ENCODE results near the gene RAB40B.

Gene RAB40B

DNA sequence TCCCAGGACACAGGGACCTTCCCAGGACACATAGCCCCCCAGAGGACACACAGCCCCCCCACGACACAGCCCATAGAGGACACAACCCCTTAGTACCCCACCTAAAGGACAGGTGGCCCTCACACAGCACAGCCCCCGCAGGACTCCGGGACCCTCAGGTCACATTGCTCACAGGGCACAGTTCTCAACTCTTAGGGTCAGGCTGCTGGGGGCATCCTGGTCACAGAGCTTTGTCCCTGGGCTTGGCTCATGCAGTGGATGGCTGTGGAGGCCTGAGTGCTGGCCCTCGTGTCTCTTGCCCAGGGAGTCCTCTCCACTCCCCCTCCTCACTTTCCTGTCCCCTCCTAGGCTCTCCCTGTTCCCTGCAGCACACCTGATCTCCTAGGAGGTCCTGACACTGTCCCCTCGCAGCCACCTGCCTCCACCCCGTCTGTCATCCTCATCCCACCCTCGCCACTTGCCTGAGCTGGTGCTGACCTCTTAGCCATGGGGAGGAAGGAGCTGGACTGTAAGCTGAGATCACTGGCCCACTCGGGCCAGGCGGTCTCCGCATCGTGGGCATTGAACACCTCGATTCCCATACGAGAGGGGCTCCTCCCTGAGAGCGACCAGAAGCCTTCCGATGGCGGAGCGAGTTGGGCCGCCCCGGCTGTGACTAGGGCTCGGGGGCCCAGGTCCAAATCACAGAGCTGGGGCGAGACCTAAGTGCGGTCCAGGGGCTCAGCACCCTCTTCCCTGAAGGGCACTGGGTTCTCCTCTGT, 48.8 kb downstream of the RAB40B start:
- no peak for DNase-seq (ENCODE audit: low read depth)

DNA sequence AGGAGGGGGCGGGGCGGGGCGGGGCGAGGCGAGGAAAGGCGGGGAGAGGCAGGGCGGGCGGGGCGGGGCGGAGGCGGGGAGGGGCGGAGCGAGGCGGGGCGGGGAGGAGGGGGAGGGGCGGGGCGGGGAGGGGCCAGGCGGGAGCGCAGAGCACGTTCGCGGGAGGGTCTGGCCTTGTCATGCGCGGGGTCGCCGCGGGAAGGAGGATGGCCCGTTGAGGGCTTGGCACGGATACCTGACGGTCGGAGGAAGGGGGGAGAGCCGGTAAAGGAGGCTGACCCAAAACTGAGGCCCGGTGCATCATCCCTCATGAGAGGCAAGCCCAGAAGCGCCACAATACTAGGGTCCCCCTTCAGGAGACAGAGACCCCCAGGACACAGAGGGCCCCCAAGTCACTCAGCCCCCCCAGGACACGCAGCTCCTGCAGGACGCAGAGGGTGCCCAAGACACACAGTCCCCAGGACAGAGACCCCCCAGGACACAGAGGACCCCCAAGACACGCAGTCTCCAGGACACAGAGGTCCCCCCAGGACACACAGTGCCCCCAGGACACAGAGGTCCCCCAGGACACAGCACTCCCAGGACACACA, 49.7 kb downstream of the RAB40B start:
- DNase-seq (ENCODE audit: low read depth), result no peak

DNA sequence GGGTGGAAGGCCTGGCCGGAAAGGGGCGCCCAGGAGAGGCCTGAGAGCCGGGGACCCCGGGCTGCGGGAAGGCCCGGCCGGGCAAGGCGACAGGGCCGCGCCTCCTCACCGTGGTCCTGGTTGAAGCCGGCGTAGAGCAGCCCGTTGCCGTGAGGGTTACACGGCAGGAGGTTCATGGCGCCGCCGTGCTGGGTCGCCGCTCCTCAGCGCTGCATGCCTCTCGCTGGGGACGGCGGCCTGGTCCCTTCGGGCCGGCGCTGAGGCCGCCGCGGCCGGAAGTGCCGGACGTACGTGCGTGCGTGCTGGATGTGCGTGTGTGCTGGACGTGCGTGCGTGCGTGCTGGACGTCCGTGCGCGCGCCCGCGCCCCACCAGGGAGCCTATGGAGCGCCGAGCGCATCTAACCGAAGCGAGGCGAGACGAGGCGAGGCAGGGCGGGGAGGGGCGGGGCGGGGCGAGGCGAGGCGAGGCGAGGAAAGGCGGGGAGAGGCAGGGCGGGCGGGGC, 50.3 kb downstream of the RAB40B start, which contains the start of gene WDR45B:
Gene WDR45B, minus strand, starts transcription at position 280 of the 504 bp plus-strand sequence. Its CDS starts 104 bp downstream, at position 176.
- DNase-seq (ENCODE audit: low read depth), result peak; percentile 68

DNA sequence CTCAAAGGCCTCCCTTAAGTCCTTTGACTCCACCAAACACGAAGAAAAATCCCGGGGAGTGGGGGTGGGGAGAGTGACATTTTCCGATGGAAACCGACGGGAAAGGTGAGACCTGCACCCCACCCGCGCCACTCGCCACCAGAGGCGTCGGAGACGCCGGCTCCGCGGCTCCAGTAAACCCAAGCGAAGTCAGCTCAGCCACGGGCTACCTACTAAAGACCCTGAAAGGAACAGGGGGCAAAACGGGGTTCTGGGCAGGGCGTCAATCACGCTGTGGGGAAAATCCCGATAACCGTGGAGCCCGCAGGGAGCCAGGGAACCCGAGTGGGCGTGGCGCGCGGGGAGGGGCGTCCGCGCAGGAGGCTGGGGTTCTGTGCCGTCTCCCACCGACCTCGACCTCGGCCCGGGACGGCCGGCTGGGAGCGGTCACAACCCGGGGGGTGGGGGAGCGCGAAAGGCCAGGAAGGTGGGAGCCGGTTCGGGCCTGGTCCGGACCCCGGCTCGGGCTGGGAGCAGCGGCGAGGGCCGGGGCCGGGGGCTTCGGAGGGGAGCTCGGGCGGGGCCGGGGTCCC, 50.8 kb downstream of the RAB40B start:
- DNase-seq (ENCODE audit: low read depth), result peak; percentile 23

DNA sequence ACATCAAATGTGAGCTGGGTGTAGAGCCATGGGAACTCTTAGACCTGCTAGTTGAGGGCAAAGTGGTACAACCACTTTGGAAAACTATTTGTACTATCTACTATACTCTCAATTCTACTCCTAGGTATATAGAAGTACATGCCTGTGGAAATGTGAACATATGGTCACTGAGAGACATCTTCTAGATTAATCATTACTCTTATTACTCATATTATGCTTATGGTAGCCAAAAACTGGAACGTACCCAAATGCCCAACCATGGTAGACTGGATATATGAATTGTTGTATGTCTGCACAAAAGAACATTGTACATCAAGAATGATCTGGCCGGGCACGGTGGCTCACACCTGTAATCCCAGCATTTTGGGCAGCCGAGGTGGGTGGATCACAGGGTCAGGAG, 53.0 kb downstream of the RAB40B start:
- DNase-seq (ENCODE audit: low read depth), result no peak

DNA sequence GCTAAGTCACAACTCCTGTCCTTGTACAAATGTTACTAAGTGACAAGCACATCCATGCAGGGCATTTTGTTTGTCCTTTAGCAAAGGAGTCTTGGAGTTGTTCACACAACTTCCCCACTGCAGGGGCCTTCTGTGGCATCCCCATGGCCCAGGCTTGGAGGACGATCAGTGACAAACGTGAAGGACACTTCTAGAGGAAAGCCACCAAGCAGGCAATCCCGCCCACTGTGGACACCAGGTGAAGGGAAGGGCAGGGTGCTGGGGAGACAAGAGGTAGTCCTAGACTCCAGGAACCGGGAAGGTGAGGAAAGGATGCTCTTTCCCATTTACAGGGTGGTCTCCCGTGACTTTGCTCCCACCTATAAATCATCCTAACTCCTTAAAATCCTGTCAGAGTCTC, 54.4 kb downstream of the RAB40B start:
- no peak for DNase-seq (ENCODE audit: low read depth)

DNA sequence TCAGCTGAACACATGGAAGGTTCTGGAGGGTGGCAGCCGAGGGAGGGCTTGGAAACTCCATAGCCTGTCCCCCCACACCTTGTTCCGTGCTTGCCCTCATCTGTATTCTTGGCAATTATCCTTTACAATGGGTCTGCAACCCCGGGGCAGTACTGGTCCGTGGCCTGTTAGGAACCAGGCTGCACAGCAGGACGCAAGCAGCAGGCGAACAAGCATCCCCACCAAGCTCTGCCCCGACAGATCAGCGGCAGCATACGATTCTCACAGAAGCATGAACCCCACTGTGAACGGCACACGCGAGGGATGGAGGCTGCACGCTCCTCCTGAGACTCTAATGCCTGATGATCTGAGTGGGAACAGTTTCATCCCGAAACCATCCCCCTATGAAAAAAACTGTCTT, 56.5 kb downstream of the RAB40B start:
- no peak for DNase-seq (ENCODE audit: low read depth)

DNA sequence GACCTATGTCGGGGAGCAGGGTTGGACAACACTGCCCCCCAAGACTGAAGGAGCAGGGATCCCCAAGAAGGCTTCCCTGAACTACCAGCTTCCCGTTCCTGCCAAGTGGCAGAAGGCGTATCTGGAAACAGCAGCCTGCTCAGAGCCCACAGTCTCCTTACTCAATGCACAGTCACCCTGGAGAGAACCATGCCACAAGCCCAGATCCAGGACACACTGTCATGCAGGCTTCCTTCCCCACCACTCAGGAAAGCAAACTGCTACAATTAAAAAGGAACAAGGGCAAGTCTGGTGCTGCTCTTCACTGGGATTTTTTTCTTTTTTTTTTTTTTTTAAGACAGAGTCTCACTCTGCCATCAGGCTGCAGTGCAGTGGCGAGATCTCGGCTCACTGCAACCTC, 58.5 kb downstream of the RAB40B start:
- DNase-seq (ENCODE audit: low read depth), result no peak

DNA sequence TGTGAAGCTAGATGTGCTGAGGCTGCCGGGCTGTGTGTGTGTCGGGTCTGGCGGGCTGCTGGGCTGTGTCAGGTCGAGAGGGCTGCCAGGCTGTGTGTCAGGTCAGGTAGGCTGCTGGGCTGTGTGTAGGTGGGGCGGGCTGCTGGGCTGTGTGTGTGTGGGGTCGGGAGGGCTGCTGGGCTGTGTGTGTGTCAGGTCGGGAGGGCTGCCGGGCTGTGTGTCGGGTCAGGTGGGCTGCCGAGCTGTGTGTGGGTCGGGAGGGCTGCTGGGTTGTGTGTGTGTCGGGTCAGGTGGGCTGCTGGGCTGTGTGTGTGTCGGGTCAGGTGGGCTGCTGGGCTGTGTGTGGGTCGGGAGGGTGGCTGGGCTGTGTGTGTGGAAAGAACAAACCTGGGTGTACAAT, 58.9 kb downstream of the RAB40B start:
- DNase-seq (ENCODE audit: low read depth), result no peak

DNA sequence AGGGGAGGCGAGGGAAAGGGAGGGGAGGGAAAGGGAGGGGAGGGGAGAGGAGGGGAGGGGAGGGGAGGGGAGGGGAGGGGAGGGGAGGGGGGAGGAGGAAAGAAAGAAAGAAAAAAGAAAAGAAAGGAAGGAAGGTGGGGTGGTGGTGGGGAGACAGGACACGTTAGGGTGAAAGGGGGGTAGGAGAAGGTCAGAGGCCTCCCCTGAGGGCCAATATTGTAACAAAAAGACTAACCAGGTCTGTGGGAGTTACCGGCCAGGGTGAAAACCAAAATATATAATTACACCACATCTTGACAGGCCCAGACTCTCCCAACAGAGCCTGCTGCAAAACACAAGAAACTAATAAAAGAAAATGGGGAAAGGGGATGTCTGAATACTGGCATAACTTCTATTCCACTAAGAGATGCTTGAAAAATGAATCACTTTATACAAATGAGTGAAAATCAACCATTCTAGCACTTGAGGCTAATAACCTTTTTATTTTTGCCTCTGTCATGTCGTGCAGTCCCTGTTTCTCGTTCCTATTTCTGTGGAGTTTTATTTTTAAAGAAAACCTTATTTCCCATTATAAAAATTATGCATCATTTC, 60.2 kb downstream of the RAB40B start:
- no peak for DNase-seq (ENCODE audit: low read depth)

DNA sequence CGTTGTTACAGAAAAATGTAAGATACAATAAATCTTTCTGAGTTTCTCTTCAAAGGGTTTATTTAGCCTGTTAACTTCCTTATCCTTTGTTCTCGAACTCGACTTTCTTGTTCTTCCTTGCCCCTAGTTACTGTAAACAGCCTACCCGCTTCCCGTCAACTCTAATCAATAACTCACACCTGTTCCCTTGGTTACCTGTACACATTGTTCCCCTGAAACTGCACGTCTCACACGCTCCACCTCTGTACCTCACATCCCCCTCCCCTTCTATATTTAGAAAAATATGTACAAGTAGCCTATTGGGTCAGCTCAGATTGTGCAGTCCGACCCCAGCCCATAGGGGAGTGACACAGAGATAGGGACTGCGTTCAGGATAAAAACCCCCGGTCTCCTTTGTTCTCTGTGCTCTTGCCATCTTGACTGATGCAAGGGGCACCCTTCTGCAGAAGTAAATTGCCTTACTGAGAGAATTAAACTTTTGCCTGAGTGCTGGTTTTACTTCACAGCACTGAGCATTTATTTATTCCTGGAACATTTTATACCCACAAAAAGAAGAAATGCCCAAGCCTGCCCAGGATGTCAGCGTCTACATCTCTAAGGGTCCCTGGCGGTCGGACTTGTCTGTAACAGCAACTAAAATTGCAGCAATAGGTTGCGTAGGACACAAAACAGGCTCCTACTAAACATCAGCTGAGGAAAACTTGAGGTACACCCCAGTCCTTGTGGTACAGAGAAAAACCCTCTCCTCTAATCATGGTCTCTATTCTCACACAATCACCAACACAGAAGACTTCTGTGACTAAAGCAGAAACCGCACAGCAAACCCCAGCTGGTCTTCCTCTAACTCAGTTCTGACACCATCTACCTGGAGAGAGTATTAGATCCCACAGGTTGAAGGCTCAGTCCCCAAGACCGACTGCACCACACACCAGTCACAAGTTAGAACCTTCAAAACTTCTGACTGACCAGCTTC, 61.6 kb downstream of the RAB40B start:
- no peak for DNase-seq (ENCODE audit: low read depth)

DNA sequence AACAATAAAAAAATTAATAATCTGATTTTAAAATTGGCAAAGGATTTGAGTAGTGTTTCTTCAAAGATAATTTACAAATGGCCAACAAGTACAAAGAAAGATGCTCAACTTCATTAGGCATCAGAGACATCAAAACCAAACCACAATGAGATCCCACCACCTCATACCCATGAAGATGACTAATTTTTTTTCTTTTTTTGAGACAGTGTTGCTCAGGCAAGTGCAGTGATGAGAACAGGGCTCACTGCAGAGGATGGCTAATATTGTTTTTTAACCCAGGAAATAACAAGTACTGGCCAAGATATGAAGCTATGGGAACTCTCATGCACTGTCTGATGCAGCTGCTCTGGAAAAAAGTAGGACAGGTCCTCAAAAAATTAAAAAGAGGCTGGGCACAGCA, 65.2 kb downstream of the RAB40B start:
- DNase-seq (ENCODE audit: low read depth), result no peak

DNA sequence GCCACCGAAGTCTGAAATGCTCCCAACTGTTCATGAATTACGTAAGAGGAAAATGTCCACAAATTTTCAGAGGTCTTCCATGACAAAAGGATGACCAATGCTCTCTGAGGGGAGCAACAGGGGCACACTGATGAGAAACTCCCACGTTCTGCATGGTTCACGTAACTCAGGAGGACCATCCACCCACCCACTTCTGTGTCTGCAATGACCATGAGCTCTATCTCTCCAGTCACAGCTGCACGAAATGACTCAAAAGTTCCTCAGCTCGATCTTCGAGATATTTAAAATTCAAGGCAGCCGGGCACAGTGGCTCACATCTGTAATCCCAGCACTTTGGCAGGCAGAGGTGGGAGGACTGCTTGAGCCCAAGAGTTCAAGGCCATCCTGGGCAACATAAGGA, 66.0 kb downstream of the RAB40B start:
- no peak for DNase-seq (ENCODE audit: low read depth)

DNA sequence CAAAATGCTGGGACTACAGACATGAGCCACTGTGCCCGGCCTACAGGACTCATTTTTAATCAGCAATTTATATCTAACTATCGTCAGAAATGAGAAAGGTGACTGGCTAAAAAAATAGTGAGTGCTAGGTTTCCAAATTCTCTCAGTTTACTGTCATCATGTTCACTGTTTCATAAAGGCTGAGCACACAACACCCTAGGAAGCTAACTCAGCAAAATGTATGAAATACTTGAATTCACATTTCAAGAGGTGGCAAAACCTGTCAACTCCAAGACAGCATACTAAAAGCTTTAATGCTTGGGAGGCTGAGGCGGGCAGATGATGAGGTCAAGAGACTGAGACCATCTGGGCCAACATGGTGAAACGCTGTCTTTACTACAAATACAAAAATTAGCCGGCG, 67.0 kb downstream of the RAB40B start:
- DNase-seq (ENCODE audit: low read depth), result no peak

DNA sequence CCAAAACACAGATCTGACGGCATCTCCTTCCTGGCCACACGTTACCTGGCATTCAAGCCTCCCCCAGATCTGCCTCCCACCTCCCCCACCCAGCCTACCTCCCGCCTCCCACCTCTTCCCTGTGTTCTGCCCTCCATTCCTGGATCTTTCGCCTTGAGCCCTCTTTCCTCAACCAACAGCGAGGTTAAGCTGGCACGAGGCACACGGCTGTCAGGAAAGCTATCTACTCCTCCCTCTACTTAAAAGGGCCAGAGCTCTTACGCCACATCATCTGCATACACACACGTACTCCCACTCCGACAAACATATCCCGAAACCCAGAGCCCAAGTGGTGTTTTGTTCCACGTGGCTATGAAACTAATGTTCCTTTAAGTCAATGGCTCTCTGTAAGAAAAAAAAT, 68.3 kb downstream of the RAB40B start:
- DNase-seq (ENCODE audit: low read depth), result no peak

DNA sequence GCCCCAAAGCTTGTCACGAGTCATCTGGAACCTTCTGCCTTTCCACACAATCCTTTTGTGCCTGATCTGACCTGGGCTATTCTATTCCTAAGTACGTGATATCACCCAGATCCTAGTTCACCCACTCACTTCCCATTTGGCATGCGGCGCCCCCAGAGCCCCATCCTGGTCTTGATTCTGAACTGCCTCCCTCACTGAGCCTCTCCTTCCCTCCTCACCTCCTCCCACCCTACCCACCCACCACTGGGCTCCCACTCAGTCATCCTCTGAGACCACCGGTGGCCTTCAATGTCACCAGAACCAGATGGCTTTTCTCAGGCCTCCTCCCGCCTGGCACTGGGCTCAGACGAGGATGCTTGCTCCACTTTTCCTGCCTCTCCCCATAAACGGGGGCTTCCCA, 68.8 kb downstream of the RAB40B start:
- DNase-seq (ENCODE audit: low read depth), result no peak

DNA sequence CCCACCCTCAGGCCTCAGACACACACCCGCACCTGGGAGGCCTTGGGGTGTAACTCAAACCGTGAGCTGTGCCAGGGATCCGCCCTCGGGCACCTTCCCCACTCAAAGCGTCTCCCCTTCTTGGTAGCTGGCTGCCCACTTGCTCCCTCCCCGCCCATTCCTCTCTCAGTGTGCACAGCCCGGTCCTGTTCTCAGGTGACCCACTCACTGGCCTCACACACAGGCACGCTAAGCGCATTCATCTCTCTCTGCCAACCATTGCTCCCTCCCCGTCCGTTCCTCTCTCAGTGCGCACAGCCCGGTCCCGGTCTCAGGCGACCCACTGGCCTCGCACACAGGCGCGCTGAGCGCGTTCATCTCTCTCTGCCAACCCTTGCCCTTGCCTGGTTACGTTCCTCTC, 71.1 kb downstream of the RAB40B start:
- DNase-seq (ENCODE audit: low read depth), result no peak

DNA sequence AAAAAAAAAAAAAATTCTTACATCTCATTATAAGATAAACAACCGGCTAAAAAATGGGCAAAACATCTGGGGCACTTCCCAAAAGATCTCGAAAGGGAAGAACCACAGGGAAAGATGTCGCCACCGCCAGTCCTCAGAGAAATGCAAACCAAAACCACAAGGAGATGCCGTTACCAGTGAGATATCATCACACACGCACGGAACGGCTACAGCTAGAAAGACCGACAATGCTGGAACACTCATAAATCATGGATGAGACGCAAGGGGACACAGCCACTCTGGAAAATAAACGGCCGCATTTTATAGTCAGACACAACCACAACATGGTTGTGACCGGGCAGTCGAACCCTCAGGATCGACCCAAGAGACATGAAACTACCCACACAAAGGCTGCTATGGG, 74.8 kb downstream of the RAB40B start:
- DNase-seq (ENCODE audit: low read depth), result no peak

DNA sequence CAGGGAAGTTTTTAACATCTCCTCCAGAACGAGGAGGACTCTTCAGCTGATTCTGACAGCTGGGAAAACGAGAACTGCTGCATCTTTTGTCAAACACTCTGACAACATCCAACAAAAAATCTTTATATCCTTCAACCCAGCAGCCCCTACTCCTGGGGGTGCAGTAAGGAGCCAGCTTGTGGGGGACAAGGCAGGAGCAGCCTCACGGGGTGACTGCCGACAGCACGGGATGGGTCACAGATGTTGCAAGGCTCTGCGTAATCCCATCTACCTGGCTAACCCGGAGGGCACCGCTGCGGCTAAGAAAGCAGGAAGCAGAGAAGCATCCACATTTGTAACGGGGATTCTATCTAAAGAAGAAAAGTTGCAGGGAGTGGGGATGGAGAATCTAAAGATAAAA, 78.9 kb downstream of the RAB40B start:
- no peak for DNase-seq (ENCODE audit: low read depth)

DNA sequence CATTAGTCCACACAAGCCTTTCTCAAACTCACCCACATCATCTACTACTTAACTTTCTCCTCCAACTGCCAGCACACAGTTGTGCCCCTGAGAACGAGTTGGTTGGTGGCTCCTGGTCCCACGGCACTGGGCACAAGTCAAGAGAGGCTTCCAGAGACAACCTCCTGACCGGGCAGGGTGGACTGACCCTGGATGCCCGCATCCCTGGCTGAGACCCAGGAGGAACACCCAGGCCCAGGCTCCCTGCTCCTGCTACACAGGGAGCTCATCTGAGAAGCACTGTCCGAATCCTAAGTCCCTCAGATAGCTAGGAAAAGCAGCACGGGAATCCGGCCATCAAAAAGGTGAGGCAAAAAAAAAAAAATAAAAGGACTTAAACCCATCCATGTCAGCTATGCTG, 79.3 kb downstream of the RAB40B start:
- no peak for DNase-seq (ENCODE audit: low read depth)

DNA sequence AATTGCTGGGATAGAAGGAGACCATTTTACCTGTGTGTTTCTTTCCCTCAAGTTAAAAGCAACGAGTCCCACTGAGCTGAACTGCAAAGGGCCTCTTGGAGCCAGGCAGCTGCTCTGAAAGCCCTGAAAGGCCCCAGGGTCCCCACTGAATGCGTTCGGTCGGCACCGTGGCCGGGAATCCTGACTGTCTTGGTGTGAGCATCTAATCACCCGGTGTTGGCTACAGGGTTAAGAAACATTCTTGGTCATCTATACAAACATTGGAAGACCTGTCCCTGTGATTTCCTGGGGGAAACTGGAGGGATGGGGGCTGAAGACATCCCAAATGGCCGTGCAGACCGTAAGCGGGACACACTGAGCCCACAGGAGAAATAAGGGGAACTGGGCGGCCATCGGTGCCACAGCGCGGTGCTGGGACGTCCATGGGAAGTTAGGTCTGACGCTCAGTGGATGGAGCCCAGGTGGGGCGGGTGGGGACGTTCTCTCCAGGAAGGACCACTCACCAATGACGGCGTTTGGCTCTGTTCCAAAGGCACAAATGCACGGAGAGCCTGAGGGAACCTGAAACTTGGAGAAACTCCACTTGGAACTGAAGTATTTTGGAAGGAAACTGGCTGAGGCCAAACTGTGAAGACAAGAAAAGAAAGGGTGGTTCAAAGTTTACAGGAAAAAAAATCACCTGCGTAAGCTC, 82.3 kb downstream of the RAB40B start:
- no peak for DNase-seq (ENCODE audit: low read depth)

Measured in stimulated activated CD8-positive, alpha-beta memory T cell treated with anti-CD3 and anti-CD28 coated beads, Interleukin-12 subunit alpha, Interleukin-12 subunit beta, amount 100 ng/mL, for 1 hour (primary cell).